Gastrocnemius medialis (tissue), 4 donors: Measurements from ENCODE around the gene OPN1MW.
"Not testable (repeated sequence)": the region's sequence is repeated elsewhere in the genome, so short reads cannot be mapped to it uniquely, and the experiment has no call there.

ENCODE experiments used
- CTCF ChIP-seq, 5 experiments: fragments of 450-650 bp in 3 of 5; fragments of 200-600 bp in 2 of 5; sonication (generic) in 2 of 5; IDR thresholded peaks in 4 of 5; conservative IDR thresholded peaks in 1 of 5; 1 replicate in 4 of 5; 2 replicates in 1 of 5; pipeline ENCODE4 v1.5.1; 2016 to 2019; ENCODE audit warnings: antibody characterized with exemption in 5 of 5, mild to moderate bottlenecking in 3 of 5, moderate library complexity in 3 of 5
- POLR2A ChIP-seq, 2 donors: fragments of 450-650 bp; IDR thresholded peaks; one replicate each; pipeline ENCODE4 v1.6.1; 2017; ENCODE audit warnings: antibody characterized with exemption in 2 of 2, mild to moderate bottlenecking in 2 of 2, moderate library complexity in 2 of 2

- not testable (repeated sequence) for TF ChIP-seq CTCF (IDR thresholded peaks at IDR 0.05 in 4 of 5, conservative IDR thresholded peaks at IDR 0.05 in 1 of 5); POLR2A (IDR thresholded peaks at IDR 0.05)
These were observed 56.7 kb downstream of the OPN1MW start for GRCh38 chrX:154238939-154239559.
